Activated CD8-positive, alpha-beta memory T cell treated with anti-CD3 and anti-CD28 coated beads, Interleukin-2, amount 50 U/mL, for 1 hour (primary cell): ENCODE measurements around the gene GNG4.
"Not testable (repeated sequence)": the region's sequence is repeated elsewhere in the genome, so short reads cannot be mapped to it uniquely, and the experiment has no call there.

Source experiments
- DNase-seq: peaks from one replicate; pipeline ENCODE4 v3.0.0-alpha.2; 2020; ENCODE audit errors: extremely low read depth

Gene GNG4

GRCh38 chr1:235625831-235626230 is 23.8 kb downstream of the GNG4 start:
- DNase-seq = no peak

GRCh38 chr1:235625340-235625739 is 24.2 kb downstream of the GNG4 start:
- no peak for DNase-seq

- DNase-seq = no peak
Observed at GRCh38 chr1:235624721-235625333, 24.8 kb downstream of the GNG4 start.

GRCh38 chr1:235622936-235623779 is 26.4 kb downstream of the GNG4 start:
- no peak for DNase-seq

- not testable (repeated sequence) for DNase-seq
Observed at GRCh38 chr1:235619149-235619548, 30.4 kb downstream of the GNG4 start.

GRCh38 chr1:235617808-235618207 is 31.8 kb downstream of the GNG4 start:
- no peak for DNase-seq

- DNase-seq = no peak
Observed at GRCh38 chr1:235617140-235617539, 32.4 kb downstream of the GNG4 start.

GRCh38 chr1:235614442-235614954 is 35.1 kb downstream of the GNG4 start:
- no peak for DNase-seq

GRCh38 chr1:235613602-235614001 is 36.0 kb downstream of the GNG4 start:
- no peak for DNase-seq

- DNase-seq = no peak
Observed at GRCh38 chr1:235612761-235613160, 36.8 kb downstream of the GNG4 start.

- DNase-seq = no peak
Observed at GRCh38 chr1:235610157-235610556, 39.4 kb downstream of the GNG4 start.

GRCh38 chr1:235608278-235608677 is 41.3 kb downstream of the GNG4 start:
- no peak for DNase-seq

GRCh38 chr1:235607284-235607683 is 42.3 kb downstream of the GNG4 start:
- DNase-seq = no peak

- DNase-seq = no peak
Observed at GRCh38 chr1:235601104-235601503, 48.5 kb downstream of the GNG4 start.

GRCh38 chr1:235599536-235599935 is 50.0 kb downstream of the GNG4 start:
- DNase-seq = no peak

- DNase-seq = no peak
Observed at GRCh38 chr1:235597867-235598553, 51.6 kb downstream of the GNG4 start.

GRCh38 chr1:235595079-235595478 is 54.5 kb downstream of the GNG4 start:
- DNase-seq = no peak

GRCh38 chr1:235594281-235594895 is 55.2 kb downstream of the GNG4 start:
- DNase-seq = not testable (repeated sequence)

- DNase-seq = no peak
Observed at GRCh38 chr1:235588916-235589515, 60.6 kb downstream of the GNG4 start.

- DNase-seq = no peak
Observed at GRCh38 chr1:235588156-235588555, 61.4 kb downstream of the GNG4 start.

GRCh38 chr1:235586992-235587391 is 62.6 kb downstream of the GNG4 start:
- DNase-seq = no peak

- no peak for DNase-seq
Observed at GRCh38 chr1:235586413-235586812, 63.2 kb downstream of the GNG4 start.
